Measurements from ENCODE around the gene BRSK2. TPM values are rescaled to one million over a fixed set of nuclear protein-coding genes. Genes with fewer than 3 reads are reported as not detected.

BRSK2 gene
- polyA plus RNA-seq, 1 of the 3 experiments (the other 2 are of a cell fraction), result 0.64 TPM

DNA sequence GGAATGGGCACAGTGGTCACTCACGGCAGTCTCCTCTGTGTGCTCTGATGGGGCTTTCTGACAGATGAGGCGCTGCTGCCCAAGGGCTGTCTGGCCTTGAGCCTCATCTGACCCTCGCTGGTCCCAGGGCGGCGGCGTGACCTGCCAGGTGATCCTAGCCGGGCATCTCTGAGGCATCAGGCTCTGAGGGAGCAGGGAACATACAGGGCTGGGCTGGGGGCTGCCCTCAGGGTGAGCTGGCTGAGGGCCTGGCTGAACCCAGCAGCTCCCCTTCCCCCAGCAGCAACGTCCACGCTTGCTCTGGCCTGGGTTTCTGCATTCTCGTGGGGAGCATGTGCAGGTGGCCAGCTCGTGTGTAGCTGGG is 49.2 kb downstream of the BRSK2 start:
- Histone ChIP-seq H3K4me2 (no peak overlapping the region), H4K20me1 (ENCODE audit: insufficient read depth) (no peaks in the 10 kb centered on the region), H3K27ac (ENCODE audit: low read depth in 2 of 2, low read length in 1 of 2) (peak overlapping the region in 1 of 2 experiments; percentile 69; a peak in 2 of 4 replicates), H3K9me3 (no peaks in the 10 kb centered on the region), H3K4me1 (ENCODE audit: control insufficient read depth in 1 of 2, insufficient read depth in 2 of 2, low read depth in 1 of 2, low read length in 1 of 2) (peaks cover 0 to 30% of the 10 kb centered on the region in 2 experiments; a peak in 1 of 4 replicates), H3K4me3 (ENCODE audit: low read depth in 2 of 2, low read length in 1 of 2) (no peak overlapping the region), H3K36me3 (replicated peaks in 1 of 2; ENCODE audit: control insufficient read depth in 1 of 2, insufficient read depth in 2 of 2, low read length in 1 of 2) (no peaks in the 10 kb centered on the region), H3F3A (replicated peaks; ENCODE audit: insufficient read depth) (no peaks in the 10 kb centered on the region), H3K9me2 (no peaks in the 10 kb centered on the region), H3K79me2 (ENCODE audit: insufficient read depth) (no peaks in the 10 kb centered on the region), H2AFZ (ENCODE audit: low read depth) (no peak overlapping the region), H3K27me3 (ENCODE audit: insufficient read depth) (no peaks in the 10 kb centered on the region), H3K9ac (no peak overlapping the region)
- no peak for DNase-seq
- 20% methylated on average over 4 of the region's 11 CpGs for WGBS (ENCODE audit: low lambda C conversion rate)
- POLR2A ChIA-PET, result interaction anchor here (1.1 kb wide), 1 partner anchor 65 kb away, joined by 3 read pairs; no protein-coding TSS in a partner anchor
- TF ChIP-seq EZH2phosphoT487 (IDR thresholded peaks at IDR 0.05; ENCODE audit: borderline replicate concordance, low read depth), result no peak
- no peak for TF ChIP-seq NFIC (IDR thresholded peaks at IDR 0.05; ENCODE audit: borderline replicate concordance)
- no peak for TF ChIP-seq TCF12 (IDR thresholded peaks at IDR 0.05)
- no peak for TF ChIP-seq FOXJ3 (CRISPR knock-in tag; IDR thresholded peaks at IDR 0.05)
- no peak for TF ChIP-seq CHD2 (IDR thresholded peaks at IDR 0.05; ENCODE audit: low read length, partially characterized antibody)
- TF ChIP-seq GABPA (IDR thresholded peaks at IDR 0.05; ENCODE audit: low read depth), result no peak
- TF ChIP-seq RFX5 (IDR thresholded peaks at IDR 0.05; ENCODE audit: low read length), result no peak
- no peak for TF ChIP-seq FOXM1 (IDR thresholded peaks at IDR 0.05; ENCODE audit: low read depth)
- TF ChIP-seq, protein P1, sequence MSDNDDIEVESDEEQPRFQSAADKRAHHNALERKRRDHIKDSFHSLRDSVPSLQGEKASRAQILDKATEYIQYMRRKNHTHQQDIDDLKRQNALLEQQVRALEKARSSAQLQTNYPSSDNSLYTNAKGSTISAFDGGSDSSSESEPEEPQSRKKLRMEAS (IDR thresholded peaks at IDR 0.05; ENCODE audit: low read depth), result no peak
- no peak for TF ChIP-seq EP300 (IDR thresholded peaks at IDR 0.05; ENCODE audit: borderline replicate concordance in 1 of 2, low read depth in 1 of 2, low read length in 1 of 2)
- TF ChIP-seq MEF2A (IDR thresholded peaks at IDR 0.05; ENCODE audit: borderline replicate concordance, low read depth), result no peak
- TF ChIP-seq FOSL2 (IDR thresholded peaks at IDR 0.05; ENCODE audit: borderline replicate concordance, low read depth), result no peak
- TF ChIP-seq, protein P2, sequence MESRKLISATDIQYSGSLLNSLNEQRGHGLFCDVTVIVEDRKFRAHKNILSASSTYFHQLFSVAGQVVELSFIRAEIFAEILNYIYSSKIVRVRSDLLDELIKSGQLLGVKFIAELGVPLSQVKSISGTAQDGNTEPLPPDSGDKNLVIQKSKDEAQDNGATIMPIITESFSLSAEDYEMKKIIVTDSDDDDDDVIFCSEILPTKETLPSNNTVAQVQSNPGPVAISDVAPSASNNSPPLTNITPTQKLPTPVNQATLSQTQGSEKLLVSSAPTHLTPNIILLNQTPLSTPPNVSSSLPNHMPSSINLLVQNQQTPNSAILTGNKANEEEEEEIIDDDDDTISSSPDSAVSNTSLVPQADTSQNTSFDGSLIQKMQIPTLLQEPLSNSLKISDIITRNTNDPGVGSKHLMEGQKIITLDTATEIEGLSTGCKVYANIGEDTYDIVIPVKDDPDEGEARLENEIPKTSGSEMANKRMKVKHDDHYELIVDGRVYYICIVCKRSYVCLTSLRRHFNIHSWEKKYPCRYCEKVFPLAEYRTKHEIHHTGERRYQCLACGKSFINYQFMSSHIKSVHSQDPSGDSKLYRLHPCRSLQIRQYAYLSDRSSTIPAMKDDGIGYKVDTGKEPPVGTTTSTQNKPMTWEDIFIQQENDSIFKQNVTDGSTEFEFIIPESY (IDR thresholded peaks at IDR 0.05; ENCODE audit: borderline replicate concordance, low read depth), result no peak
- TF ChIP-seq, protein P3, sequence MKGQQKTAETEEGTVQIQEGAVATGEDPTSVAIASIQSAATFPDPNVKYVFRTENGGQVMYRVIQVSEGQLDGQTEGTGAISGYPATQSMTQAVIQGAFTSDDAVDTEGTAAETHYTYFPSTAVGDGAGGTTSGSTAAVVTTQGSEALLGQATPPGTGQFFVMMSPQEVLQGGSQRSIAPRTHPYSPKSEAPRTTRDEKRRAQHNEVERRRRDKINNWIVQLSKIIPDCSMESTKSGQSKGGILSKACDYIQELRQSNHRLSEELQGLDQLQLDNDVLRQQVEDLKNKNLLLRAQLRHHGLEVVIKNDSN (IDR thresholded peaks at IDR 0.05; ENCODE audit: borderline replicate concordance, low read depth), result no peak
- TF ChIP-seq, protein P4, sequence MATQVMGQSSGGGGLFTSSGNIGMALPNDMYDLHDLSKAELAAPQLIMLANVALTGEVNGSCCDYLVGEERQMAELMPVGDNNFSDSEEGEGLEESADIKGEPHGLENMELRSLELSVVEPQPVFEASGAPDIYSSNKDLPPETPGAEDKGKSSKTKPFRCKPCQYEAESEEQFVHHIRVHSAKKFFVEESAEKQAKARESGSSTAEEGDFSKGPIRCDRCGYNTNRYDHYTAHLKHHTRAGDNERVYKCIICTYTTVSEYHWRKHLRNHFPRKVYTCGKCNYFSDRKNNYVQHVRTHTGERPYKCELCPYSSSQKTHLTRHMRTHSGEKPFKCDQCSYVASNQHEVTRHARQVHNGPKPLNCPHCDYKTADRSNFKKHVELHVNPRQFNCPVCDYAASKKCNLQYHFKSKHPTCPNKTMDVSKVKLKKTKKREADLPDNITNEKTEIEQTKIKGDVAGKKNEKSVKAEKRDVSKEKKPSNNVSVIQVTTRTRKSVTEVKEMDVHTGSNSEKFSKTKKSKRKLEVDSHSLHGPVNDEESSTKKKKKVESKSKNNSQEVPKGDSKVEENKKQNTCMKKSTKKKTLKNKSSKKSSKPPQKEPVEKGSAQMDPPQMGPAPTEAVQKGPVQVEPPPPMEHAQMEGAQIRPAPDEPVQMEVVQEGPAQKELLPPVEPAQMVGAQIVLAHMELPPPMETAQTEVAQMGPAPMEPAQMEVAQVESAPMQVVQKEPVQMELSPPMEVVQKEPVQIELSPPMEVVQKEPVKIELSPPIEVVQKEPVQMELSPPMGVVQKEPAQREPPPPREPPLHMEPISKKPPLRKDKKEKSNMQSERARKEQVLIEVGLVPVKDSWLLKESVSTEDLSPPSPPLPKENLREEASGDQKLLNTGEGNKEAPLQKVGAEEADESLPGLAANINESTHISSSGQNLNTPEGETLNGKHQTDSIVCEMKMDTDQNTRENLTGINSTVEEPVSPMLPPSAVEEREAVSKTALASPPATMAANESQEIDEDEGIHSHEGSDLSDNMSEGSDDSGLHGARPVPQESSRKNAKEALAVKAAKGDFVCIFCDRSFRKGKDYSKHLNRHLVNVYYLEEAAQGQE (IDR thresholded peaks at IDR 0.05; ENCODE audit: low read depth, low read length), result no peak
- TF ChIP-seq YY1 (IDR thresholded peaks at IDR 0.05; ENCODE audit: low read depth), result no peak
- no peak for TF ChIP-seq TAF1 (IDR thresholded peaks at IDR 0.05; ENCODE audit: borderline replicate concordance, low read depth, low read length)
- TF ChIP-seq, protein P5, sequence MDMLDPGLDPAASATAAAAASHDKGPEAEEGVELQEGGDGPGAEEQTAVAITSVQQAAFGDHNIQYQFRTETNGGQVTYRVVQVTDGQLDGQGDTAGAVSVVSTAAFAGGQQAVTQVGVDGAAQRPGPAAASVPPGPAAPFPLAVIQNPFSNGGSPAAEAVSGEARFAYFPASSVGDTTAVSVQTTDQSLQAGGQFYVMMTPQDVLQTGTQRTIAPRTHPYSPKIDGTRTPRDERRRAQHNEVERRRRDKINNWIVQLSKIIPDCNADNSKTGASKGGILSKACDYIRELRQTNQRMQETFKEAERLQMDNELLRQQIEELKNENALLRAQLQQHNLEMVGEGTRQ (IDR thresholded peaks at IDR 0.05; ENCODE audit: borderline replicate concordance, low read depth, low read length), result no peak
- CTCF ChIA-PET, result interaction anchor here (0.7 to 1.0 kb wide), 2 partner anchors 14 to 44 kb away, joined by 3 to 5 read pairs; no protein-coding TSS in a partner anchor
